K562 (cell line): ENCODE measurements around the gene UBE2I. TPM values are rescaled to one million over a fixed set of nuclear protein-coding genes. Genes with fewer than 3 reads are reported as not detected.

ENCODE experiments used
- CBFA2T3 ChIP-seq: fragments of 450-650 bp; IDR thresholded peaks from 2 replicates; pipeline ENCODE4 v1.6.1; 2017
- CHD4 ChIP-seq: fragments of 200-600 bp; sonication (generic); IDR thresholded peaks from 3 replicates; pipeline ENCODE4 v1.6.1; 2012; ENCODE audit warnings: low read depth, mild to moderate bottlenecking, mixed read lengths, low read length, inconsistent platforms; ENCODE audit not compliant: insufficient read depth, insufficient replicate concordance, poor library complexity, severe bottlenecking
- CREB1 ChIP-seq, 2 experiments: sonication (generic) in 1 of 2; formaldehyde crosslinking in 1 of 2; IDR thresholded peaks; 2 replicates each; pipeline versions ENCODE4 v1.6.1 to v1.8.0; 2012 to 2022; ENCODE audit warnings: inconsistent platforms in 1 of 2, mild to moderate bottlenecking in 1 of 2, missing genetic modification reagents in 1 of 2, moderate library complexity in 1 of 2
- DPF2 ChIP-seq: fragments of 450-650 bp; IDR thresholded peaks from 2 replicates; pipeline ENCODE4 v1.6.1; 2016
- HCFC1 ChIP-seq: IDR thresholded peaks from 2 replicates; pipeline ENCODE4 v1.6.1; 2012; ENCODE audit warnings: low read depth, low read length, improper control_type of control experiment
- JUND ChIP-seq, 2 experiments: IDR thresholded peaks; 2 replicates in 1 of 2; 3 replicates in 1 of 2; pipeline ENCODE4 v1.6.1; 2011; ENCODE audit warnings: borderline replicate concordance in 2 of 2, low read depth in 2 of 2, low read length in 2 of 2, improper control_type of control experiment in 1 of 2, missing biosample characterization in 1 of 2, missing genetic modification characterization in 1 of 2, missing genetic modification reagents in 1 of 2
- KLF1 ChIP-seq: fragments of 450-650 bp; IDR thresholded peaks from 2 replicates; pipeline ENCODE4 v1.6.1; 2016; ENCODE audit warnings: missing genetic modification characterization, missing compliant biosample characterization
- LARP7 ChIP-seq: fragments of 450-650 bp; IDR thresholded peaks from 2 replicates; pipeline ENCODE4 v1.6.1; 2016
- LEF1 ChIP-seq: fragments of 450-650 bp; IDR thresholded peaks from 2 replicates; pipeline ENCODE4 v1.6.1; 2016; ENCODE audit warnings: mild to moderate bottlenecking
- MAFK ChIP-seq: IDR thresholded peaks from 2 replicates; pipeline ENCODE4 v1.6.1; 2011; ENCODE audit warnings: low read length, improper control_type of control experiment
- MNT ChIP-seq, 2 experiments: fragments of 450-650 bp; conservative IDR thresholded peaks; 2 replicates each; pipeline ENCODE4 v1.6.1; 2017; ENCODE audit warnings: mild to moderate bottlenecking in 2 of 2, moderate library complexity in 2 of 2
- POLR2G ChIP-seq: fragments of 200-400 bp; formaldehyde crosslinking; IDR thresholded peaks from 2 replicates; pipeline ENCODE4 v1.6.1; 2017; ENCODE audit warnings: low read depth, mild to moderate bottlenecking, antibody characterized with exemption, low read length, moderate library complexity
- RFX1 ChIP-seq: fragments of 450-650 bp; IDR thresholded peaks from 2 replicates; pipeline ENCODE4 v1.6.1; 2016; ENCODE audit warnings: mild to moderate bottlenecking, moderate library complexity
- SMARCA4 ChIP-seq: fragments of 450-650 bp; IDR thresholded peaks from 2 replicates; pipeline ENCODE4 v1.6.1; 2016
- TAF1 ChIP-seq: IDR thresholded peaks from 2 replicates; pipeline ENCODE4 v1.6.1; 2011; ENCODE audit warnings: mild to moderate bottlenecking, low read length, moderate library complexity; ENCODE audit not compliant: insufficient read depth, control insufficient read depth, severe bottlenecking; ENCODE audit errors: extremely low read depth
- TRIM28 ChIP-seq: fragments of 450-650 bp; IDR thresholded peaks from 2 replicates; pipeline ENCODE4 v1.6.1; 2017
- ZBTB17 ChIP-seq: fragments of 450-650 bp; formaldehyde crosslinking; IDR thresholded peaks from 2 replicates; pipeline ENCODE4 v1.4.0; 2020; ENCODE audit warnings: mild to moderate bottlenecking
- ZFX ChIP-seq: sonication (generic); formaldehyde crosslinking; IDR thresholded peaks from 2 replicates; pipeline ENCODE4 v1.8.0; 2022; ENCODE audit warnings: mild to moderate bottlenecking, missing genetic modification reagents, moderate library complexity
- ZNF133 ChIP-seq: fragments of 250-450 bp; sonication (Bioruptor Pico); IDR thresholded peaks from 2 replicates; pipeline ENCODE4 v1.4.0; 2020; ENCODE audit warnings: mild to moderate bottlenecking
- ZNF740 ChIP-seq, 3 experiments: fragments of 200-800 bp in 1 of 3; sonication (Bioruptor generic) in 1 of 3; sonication (generic) in 1 of 3; formaldehyde crosslinking in 1 of 3; IDR thresholded peaks; 2 replicates each; pipeline versions ENCODE4 v1.6.1 to v1.8.0; 2016 to 2022; ENCODE audit warnings: mild to moderate bottlenecking in 2 of 3, missing compliant biosample characterization in 2 of 3, missing genetic modification characterization in 2 of 3, missing genetic modification reagents in 1 of 3
- polyA plus RNA-seq, 8 experiments: library from polyadenylated mRNA; depleted of rRNA in 4 of 8; stranded (reverse) in 5 of 8; unstranded in 3 of 8; fragments of >200 nt; fragmentation: Nextera tagmentation in 2 of 8; fragmentation: Illumina TruSeq in 1 of 8; extraction: Ambion mirVana in 2 of 8; extraction: Trizol in 1 of 8; gene quantifications; 2 replicates each; pipeline versions ENCODE4 v1.2.1 to v1.2.3, GENCODE V29; 2011 to 2014; ENCODE audit warnings: inconsistent platforms in 1 of 8, missing spikeins in 1 of 8
- total RNA-seq, 7 experiments: library from RNA; depleted of rRNA in 6 of 7; stranded (reverse); fragments of >200 nt in 6 of 7; fragmentation: Illumina TruSeq in 2 of 7; extraction: Trizol in 2 of 7; gene quantifications; 2 replicates each; pipeline versions ENCODE4 v1.2.1 to v1.2.3, GENCODE V29; 2011 to 2021; ENCODE audit warnings: low replicate concordance in 1 of 7

The UBE2I gene
- total and polyA plus RNA-seq, 9 of the 15 experiments (the other 6 are each of a cell fraction or from before 2014, with no cell fraction given): 36.6 to 254 (median 104) TPM

- TF ChIP-seq ZNF133 (CRISPR knock-in tag) (no peak), SMARCA4 (peak; percentile 15; the same call in 1 of the 2 replicates), CREB1 (IDR thresholded peaks at IDR 0.05) (no peak), CREB1 (CRISPR knock-in tag; IDR thresholded peaks at IDR 0.05) (0 out of 2 replicates have a peak, but pooled peaks have one; percentile 18), POLR2G (peak; percentile 41), TRIM28 (no peak), LARP7 (no peak), HCFC1 (no peak), ZBTB17 (CRISPR knock-in tag) (no peak), RFX1 (peak; percentile 99), KLF1 (tag) (no peak), DPF2 (peak; percentile 47; the same call in 1 of the 2 replicates), MAFK (no peak), TAF1 (peak; percentile 41), JUND (IDR thresholded peaks at IDR 0.05; ENCODE audit: borderline replicate concordance, low read depth, low read length) (no peak), JUND (tag; IDR thresholded peaks at IDR 0.05; ENCODE audit: borderline replicate concordance, low read depth, low read length) (no peak), LEF1 (peak; percentile 32; the same call in 1 of the 2 replicates), MNT (conservative IDR thresholded peaks at IDR 0.05) (no peak; a peak in 2 of 4 replicates), ZFX (peak; percentile 41; the same call in 1 of the 2 replicates), ZNF740 (CRISPR knock-in tag; IDR thresholded peaks at IDR 0.05) (peak; percentile 64), ZNF740 (tag; IDR thresholded peaks at IDR 0.05) (0 out of 4 replicates have a peak, but pooled peaks of 1 of the 2 experiments have one; percentile 38), CBFA2T3 (no peak), CHD4 (peak; percentile 76)
Measured at GRCh38 chr16:1331712-1332617, 22.5 kb downstream of the UBE2I start (continued).
